AG20443 (cell line): ENCODE results near the gene COL12A1.

Experiments used
- DNase-seq: peaks from one replicate; pipeline ENCODE4 v3.0.0; 2012; ENCODE audit warnings: low spot score, mixed read lengths

Gene COL12A1

GRCh38 chr6:75205776-75206575, at the start of gene COL12A1:
Gene COL12A1, minus strand, starts transcription at chr6:75206053. Its CDS starts 3,261 bp downstream, at chr6:75202792.
- DNase-seq, result peak; percentile 96

GRCh38 chr6:75250552-75250951, 44.7 kb upstream of the COL12A1 start:
- no peak for DNase-seq

- DNase-seq, result no peak
Measured at GRCh38 chr6:75249837-75250236, 44.0 kb upstream of the COL12A1 start.

GRCh38 chr6:75246386-75246785, 40.5 kb upstream of the COL12A1 start:
- no peak for DNase-seq

GRCh38 chr6:75244063-75244584, 38.3 kb upstream of the COL12A1 start:
- DNase-seq, result no peak

- peak; percentile 94 for DNase-seq
Measured at GRCh38 chr6:75243333-75244062, 37.6 kb upstream of the COL12A1 start, which contains the start of gene COX7A2. Gene COX7A2, minus strand, starts transcription at chr6:75243801. Its CDS starts 67 bp downstream, at chr6:75243734.

- DNase-seq, result no peak
Measured at GRCh38 chr6:75236630-75237029, 30.8 kb upstream of the COL12A1 start.

GRCh38 chr6:75235271-75235670, 29.4 kb upstream of the COL12A1 start:
- no peak for DNase-seq

GRCh38 chr6:75234126-75234865, 28.4 kb upstream of the COL12A1 start:
- no peak for DNase-seq

- DNase-seq, result no peak
Measured at GRCh38 chr6:75233092-75233615, 27.3 kb upstream of the COL12A1 start.

GRCh38 chr6:75230484-75231325, 24.9 kb upstream of the COL12A1 start:
- peak; percentile 73 for DNase-seq

GRCh38 chr6:75224303-75224926, 18.6 kb upstream of the COL12A1 start:
- DNase-seq, result no peak

GRCh38 chr6:75223428-75223827, 17.6 kb upstream of the COL12A1 start:
- DNase-seq, result peak; percentile 12

GRCh38 chr6:75222261-75222660, 16.4 kb upstream of the COL12A1 start:
- DNase-seq, result no peak

- DNase-seq, result no peak
Measured at GRCh38 chr6:75221116-75221515, 15.3 kb upstream of the COL12A1 start.

GRCh38 chr6:75220357-75220756, 14.5 kb upstream of the COL12A1 start:
- DNase-seq, result no peak

GRCh38 chr6:75219263-75219662, 13.4 kb upstream of the COL12A1 start:
- no peak for DNase-seq

- DNase-seq, result peak; percentile 54
Measured at GRCh38 chr6:75217193-75217592, 11.3 kb upstream of the COL12A1 start.

- no peak for DNase-seq
Measured at GRCh38 chr6:75215291-75215690, 9.4 kb upstream of the COL12A1 start.

GRCh38 chr6:75213732-75214131, 7.9 kb upstream of the COL12A1 start:
- no peak for DNase-seq

- no peak for DNase-seq
Measured at GRCh38 chr6:75213112-75213511, 7.3 kb upstream of the COL12A1 start.
